Heart right ventricle (tissue), 16 donors: ENCODE data around the gene C6orf47. TPM values are rescaled to one million over a fixed set of nuclear protein-coding genes. Genes with fewer than 3 reads are reported as not detected.

Source experiments
- ATAC-seq, 8 donors: fragments of 200-7000 bp; cut with Tn5 transposase; one replicate each; pipeline ENCODE4 v1.9.1; 2020; ENCODE audit warnings: mild to moderate bottlenecking in 8 of 8, moderate library complexity in 8 of 8, moderate number of reproducible peaks in 1 of 8
- DNase-seq, 2 donors: peaks; one replicate each; pipeline ENCODE4 v3.0.0-alpha.2; 2020
- H3K27ac ChIP-seq, 10 donors: fragments of 200-600 bp; sonication (generic) in 2 of 10; one replicate each; pipeline versions ENCODE4 v1.5.0 to v1.8.0; 2020 to 2022; ENCODE audit warnings: mild to moderate bottlenecking in 3 of 10
- H3K27me3 ChIP-seq, 7 donors: fragments of 200-600 bp; one replicate each; pipeline ENCODE4 v1.8.0; 2021 to 2022; ENCODE audit warnings: mild to moderate bottlenecking in 2 of 7
- H3K36me3 ChIP-seq, 9 donors: fragments of 200-600 bp; sonication (generic) in 1 of 9; one replicate each; pipeline versions ENCODE4 v1.5.0 to v1.8.0; 2020 to 2022; ENCODE audit warnings: mild to moderate bottlenecking in 2 of 9
- H3K4me1 ChIP-seq, 9 donors: fragments of 200-600 bp; sonication (generic) in 1 of 9; one replicate each; pipeline versions ENCODE4 v1.5.0 to v1.8.0; 2020 to 2022; ENCODE audit warnings: mild to moderate bottlenecking in 4 of 9
- H3K4me3 ChIP-seq, 10 donors: fragments of 200-600 bp; sonication (generic) in 2 of 10; one replicate each; pipeline versions ENCODE4 v1.5.0 to v1.8.0; 2020 to 2022; ENCODE audit warnings: mild to moderate bottlenecking in 7 of 10, moderate library complexity in 2 of 10
- H3K9me3 ChIP-seq, 11 donors: fragments of 200-600 bp in 10 of 11; sonication (generic) in 2 of 11; one replicate each; pipeline versions ENCODE4 v1.5.0 to v1.8.0; 2013 to 2022; ENCODE audit warnings: mild to moderate bottlenecking in 2 of 11, control low read depth in 1 of 11, moderate library complexity in 1 of 11
- WGBS, 2 donors: extraction: QIAGEN DNeasy Blood & Tissue Kit; methylation state at CpG; one replicate each; pipeline ENCODE4 v1.1.7; 2013; ENCODE audit warnings: inconsistent platforms in 1 of 2; 5-methylcytosine and 5-hydroxymethylcytosine counted together
- intact Hi-C, 10 donors: fragments of 100-400 bp; cut with DNase I; formaldehyde crosslinking; loops; one replicate each; pipeline versions ENCODE4 v1.11.1 to v1.14.2; 2022
- polyA plus RNA-seq, 2 donors: library from polyadenylated mRNA; stranded (reverse); fragments of 200-250 nt; gene quantifications; one replicate each; pipeline ENCODE4 v1.2.3, GENCODE V29; 2013
- total RNA-seq, 10 donors: library from RNA; stranded (reverse); fragmentation: NEBNext Ultra II Directional in 3 of 10; extraction: Animal tissue kit (Norgen Biotek cat#: 25700) in 3 of 10; gene quantifications; one replicate each; pipeline versions ENCODE4 v1.2.1 to v1.2.4, GENCODE V29; 2021 to 2023
- TF ChIP-seq, protein P1 (sequence below), 9 donors: fragments of 200-600 bp; sonication (generic) in 2 of 9; IDR thresholded peaks; one replicate each; pipeline versions ENCODE4 v1.5.0 to v1.8.0; 2021 to 2022; ENCODE audit warnings: antibody characterized with exemption in 9 of 9, mild to moderate bottlenecking in 5 of 9, moderate library complexity in 1 of 9
- donor health status: Arrhythmogenic right ventricular cardiomyopathy.
- donor health status: ischemic (EF 13 %, LVEDD 7.1; RV severe dilation, severe dysfunction).
- donor health status: healthy with polysubstance abuse.
- donor health status: DM: no; HTN: yes; CAD: no.
- donor health status: DM: no; HTN: no; CAD: no.
- donor health status: ischemic (EF 25% LVEDD 6.9; RV normal size, moderate dysfunction).
- donor health status: ischemic (EF 25% LVEDD 5.7; RV mildly dilated, moderate dysfunction).
- donor health status: healthy.
- donor health status: DM: yes; HTN: yes; CAD: no.
- donor health status: Ischemic cardiomyopathy.
- donor health status: ischemic (EF 35%, LVEDD 5.7; RV mildly dilated, moderate dysfunction).
- donor health status: nonischemic (EF 11% LVEDD 7.7; RV severe dilation, severe dysfunction).
- donor health status: DM: yes; HTN: yes; CAD: no.
- donor health status: PGD.
- donor health status: ischemic (EF 29% LVEDD 5.4; RV normal size, mild dysfunction).
- donor health status: nonischemic (EF 23%, LVEDD 6.1; RV moderate dilation, normal function).

C6orf47 gene
- total and polyA plus RNA-seq, 12 donors = 15.9 to 23.3 (median 18.1) TPM

DNA sequence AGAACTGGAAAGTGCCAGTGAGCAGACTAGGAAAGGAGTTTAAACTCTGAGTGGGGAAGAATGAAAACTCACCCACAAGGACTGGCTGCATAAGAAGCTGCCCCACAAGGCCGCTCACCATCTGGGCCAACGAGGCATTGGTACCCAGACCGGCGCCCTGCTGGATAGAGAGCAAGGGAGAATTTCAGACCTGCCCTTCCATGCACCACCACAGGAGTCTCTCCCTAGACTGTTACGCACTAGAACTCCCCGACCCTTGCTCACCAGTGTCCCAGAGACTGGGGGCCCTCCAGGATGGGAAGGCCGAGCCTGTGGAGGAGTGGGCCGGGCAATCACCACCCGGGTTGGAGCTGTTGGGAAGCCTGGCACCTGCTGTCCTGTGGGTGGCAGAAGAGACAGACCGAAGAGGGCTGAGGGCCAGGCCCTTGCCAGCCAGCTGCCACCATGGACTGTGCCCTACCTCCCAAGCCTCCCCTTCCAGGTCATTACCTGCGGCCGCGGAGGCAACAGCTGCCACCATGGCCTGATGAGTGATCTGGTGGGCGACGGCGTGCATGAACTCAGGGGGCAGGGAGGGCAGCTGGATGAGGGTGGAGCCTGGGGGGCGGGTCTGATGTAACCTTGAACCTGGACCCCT, 16.6 kb downstream of the C6orf47 start:
- H3K27ac ChIP-seq = no peak overlapping the region
- H3K4me1 ChIP-seq = no peaks in the 10 kb centered on the region
- no peak overlapping the region for H3K4me3 ChIP-seq
- ATAC-seq (peak in 3 of 8 donors; percentile 2 to 8 (median 4)), DNase-seq (no peak)
- H3K36me3 ChIP-seq = peaks cover 3 to 100% (median 98%) of the 10 kb centered on the region in 9 donors
- no peaks in the 10 kb centered on the region for H3K9me3 ChIP-seq
- H3K27me3 ChIP-seq = no peaks in the 10 kb centered on the region
- TF ChIP-seq, protein P1, sequence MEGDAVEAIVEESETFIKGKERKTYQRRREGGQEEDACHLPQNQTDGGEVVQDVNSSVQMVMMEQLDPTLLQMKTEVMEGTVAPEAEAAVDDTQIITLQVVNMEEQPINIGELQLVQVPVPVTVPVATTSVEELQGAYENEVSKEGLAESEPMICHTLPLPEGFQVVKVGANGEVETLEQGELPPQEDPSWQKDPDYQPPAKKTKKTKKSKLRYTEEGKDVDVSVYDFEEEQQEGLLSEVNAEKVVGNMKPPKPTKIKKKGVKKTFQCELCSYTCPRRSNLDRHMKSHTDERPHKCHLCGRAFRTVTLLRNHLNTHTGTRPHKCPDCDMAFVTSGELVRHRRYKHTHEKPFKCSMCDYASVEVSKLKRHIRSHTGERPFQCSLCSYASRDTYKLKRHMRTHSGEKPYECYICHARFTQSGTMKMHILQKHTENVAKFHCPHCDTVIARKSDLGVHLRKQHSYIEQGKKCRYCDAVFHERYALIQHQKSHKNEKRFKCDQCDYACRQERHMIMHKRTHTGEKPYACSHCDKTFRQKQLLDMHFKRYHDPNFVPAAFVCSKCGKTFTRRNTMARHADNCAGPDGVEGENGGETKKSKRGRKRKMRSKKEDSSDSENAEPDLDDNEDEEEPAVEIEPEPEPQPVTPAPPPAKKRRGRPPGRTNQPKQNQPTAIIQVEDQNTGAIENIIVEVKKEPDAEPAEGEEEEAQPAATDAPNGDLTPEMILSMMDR (IDR thresholded peaks at IDR 0.05) = no peak
- WGBS, 2 donors = 88 to 93% methylated on average over 16 to 17 of the region's 17 CpGs
- intact Hi-C loops = no loop called here

DNA sequence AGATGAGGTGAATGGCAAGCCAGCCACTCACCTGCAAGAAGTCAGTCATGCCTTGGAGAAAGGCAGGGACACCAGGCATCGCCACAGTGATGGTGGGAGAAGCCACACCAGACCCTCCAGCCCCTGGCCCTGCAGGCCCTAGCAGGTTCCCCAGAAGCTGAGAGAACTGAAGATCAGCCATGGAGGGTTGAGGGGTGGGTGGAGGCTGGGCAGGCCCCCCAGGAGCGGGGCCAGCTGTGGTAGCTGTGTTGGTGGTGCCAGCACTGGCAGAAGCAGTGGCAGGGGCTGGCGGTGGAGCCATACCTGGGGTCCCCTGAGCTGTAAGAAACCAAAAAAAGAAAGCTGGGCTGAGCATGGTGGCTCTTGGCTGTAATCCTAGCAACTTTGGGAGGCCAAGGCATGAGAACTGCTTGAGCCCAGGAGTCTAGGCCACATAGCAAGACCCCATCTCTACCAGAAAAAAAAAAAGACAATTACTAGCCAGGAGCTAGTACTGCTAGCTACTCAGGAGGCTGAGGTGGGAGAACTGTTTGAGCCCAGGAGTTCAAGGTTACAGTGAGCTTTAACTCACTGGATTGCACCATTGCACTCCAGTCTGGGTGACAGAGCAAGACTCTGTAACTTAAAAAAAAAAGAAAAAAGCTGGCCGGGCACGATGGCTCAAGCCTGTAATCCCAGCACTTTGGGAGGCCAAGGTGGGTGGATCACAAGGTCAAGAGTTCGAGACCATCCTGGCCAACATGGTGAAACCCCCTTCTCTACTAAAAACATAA, 17.6 kb downstream of the C6orf47 start:
- no peaks in the 10 kb centered on the region for H3K9me3 ChIP-seq
- intact Hi-C loops = no loop called here
- DNase-seq (no peak), ATAC-seq (no peak)
- H3K4me1 ChIP-seq = peaks cover 0 to under 1% (median 0%) of the 10 kb centered on the region in 9 donors
- TF ChIP-seq, protein P1 (IDR thresholded peaks at IDR 0.05) = no peak
- H3K4me3 ChIP-seq = no peak overlapping the region
- H3K27ac ChIP-seq = no peak overlapping the region
- H3K27me3 ChIP-seq = no peaks in the 10 kb centered on the region
- H3K36me3 ChIP-seq = peaks cover 3 to 100% (median 96%) of the 10 kb centered on the region in 9 donors
- 93 to 95% methylated on average over 6 of the region's 6 CpGs for WGBS, 2 donors

DNA sequence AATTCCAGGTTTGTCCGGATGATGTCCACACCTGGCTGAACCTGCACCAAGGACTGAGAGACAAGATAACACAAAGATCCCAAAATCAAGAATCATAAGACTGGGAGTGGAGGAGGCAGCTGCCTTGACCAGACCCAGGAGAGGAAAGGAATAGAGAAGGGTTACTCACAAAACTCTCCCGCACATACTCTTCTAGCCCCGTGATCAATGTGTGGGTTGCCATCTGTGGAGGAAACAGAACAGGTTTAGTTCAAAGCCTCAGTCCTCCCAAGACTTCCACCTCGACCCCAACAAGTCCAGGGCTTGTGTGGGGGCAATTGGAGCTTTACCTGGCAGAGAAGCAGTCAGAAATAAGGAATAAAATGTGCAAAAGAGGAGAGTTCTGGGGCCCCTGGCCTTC, 19.2 kb downstream of the C6orf47 start:
- no peaks in the 10 kb centered on the region for H3K9me3 ChIP-seq
- WGBS, 2 donors = 85 to 89% methylated on average over 4 of the region's 4 CpGs
- H3K27me3 ChIP-seq = no peaks in the 10 kb centered on the region
- TF ChIP-seq, protein P1 (IDR thresholded peaks at IDR 0.05) = no peak
- intact Hi-C loops = no loop called here
- peaks cover 12 to 100% (median 97%) of the 10 kb centered on the region in 9 donors for H3K36me3 ChIP-seq
- peaks cover 0 to 9% (median 0%) of the 10 kb centered on the region in 9 donors for H3K4me1 ChIP-seq
- H3K27ac ChIP-seq = no peak overlapping the region
- ATAC-seq = no peak
- DNase-seq = no peak
- no peak overlapping the region for H3K4me3 ChIP-seq

DNA sequence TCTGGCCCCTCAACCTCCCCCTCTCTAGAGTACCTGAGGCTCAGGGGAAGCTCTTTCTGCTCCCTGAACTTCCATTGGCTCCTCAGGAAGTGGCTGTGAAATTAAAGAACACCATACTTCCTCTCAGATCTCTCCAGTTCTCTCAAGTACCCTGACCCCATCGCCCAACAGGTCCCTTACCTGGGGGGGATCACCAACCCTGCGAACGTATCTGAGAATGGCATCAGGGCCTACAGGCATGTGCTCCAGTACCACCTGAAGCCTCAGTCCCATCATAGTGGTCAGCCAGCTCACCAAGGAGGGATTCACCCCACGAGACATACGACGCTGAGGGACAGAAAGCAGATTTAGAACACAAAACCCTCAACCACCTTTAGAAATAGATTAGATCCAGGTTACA, 20.0 kb downstream of the C6orf47 start:
- intact Hi-C loops = no loop called here
- no peak for DNase-seq
- Histone ChIP-seq H3K4me1 (peaks cover 0 to 9% (median 0%) of the 10 kb centered on the region in 9 donors), H3K27me3 (no peaks in the 10 kb centered on the region), H3K36me3 (peaks cover 15 to 100% (median 97%) of the 10 kb centered on the region in 9 donors), H3K9me3 (no peaks in the 10 kb centered on the region), H3K4me3 (no peak overlapping the region), H3K27ac (no peak overlapping the region)
- 95 to 97% methylated on average over 6 of the region's 6 CpGs for WGBS, 2 donors
- TF ChIP-seq, protein P1 (IDR thresholded peaks at IDR 0.05) = no peak
- no peak for ATAC-seq
